Measurements from ENCODE around the gene IFRD1.

IFRD1 gene

GRCh38 chr7:112487457-112488263, 37.4 kb downstream of the IFRD1 start:
- DNase-seq (ENCODE audit: low spot score) = no peak

- no peak for DNase-seq (ENCODE audit: low spot score)
Measured at GRCh38 chr7:112488264-112488552, 37.9 kb downstream of the IFRD1 start.

GRCh38 chr7:112492186-112492585, 41.9 kb downstream of the IFRD1 start:
- no peak for DNase-seq (ENCODE audit: low spot score)

GRCh38 chr7:112494656-112495055, 44.4 kb downstream of the IFRD1 start:
- DNase-seq (ENCODE audit: low spot score) = no peak

GRCh38 chr7:112495156-112495788, 45.0 kb downstream of the IFRD1 start:
- DNase-seq (ENCODE audit: low spot score) = no peak

- no peak for DNase-seq (ENCODE audit: low spot score)
Measured at GRCh38 chr7:112495810-112496462, 45.7 kb downstream of the IFRD1 start.

- no peak for DNase-seq (ENCODE audit: low spot score)
Measured at GRCh38 chr7:112497481-112497880, 47.2 kb downstream of the IFRD1 start.

GRCh38 chr7:112500619-112501018, 50.4 kb downstream of the IFRD1 start:
- no peak for DNase-seq (ENCODE audit: low spot score)

- no peak for DNase-seq (ENCODE audit: low spot score)
Measured at GRCh38 chr7:112501801-112502503, 51.7 kb downstream of the IFRD1 start.

GRCh38 chr7:112502700-112503099, 52.4 kb downstream of the IFRD1 start:
- DNase-seq (ENCODE audit: low spot score) = no peak

GRCh38 chr7:112503361-112503972, 53.2 kb downstream of the IFRD1 start:
- DNase-seq (ENCODE audit: low spot score) = no peak

- DNase-seq (ENCODE audit: low spot score) = no peak
Measured at GRCh38 chr7:112504093-112504695, 53.9 kb downstream of the IFRD1 start.

- no peak for DNase-seq (ENCODE audit: low spot score)
Measured at GRCh38 chr7:112505495-112505894, 55.2 kb downstream of the IFRD1 start.

GRCh38 chr7:112508404-112508803, 58.1 kb downstream of the IFRD1 start:
- no peak for DNase-seq (ENCODE audit: low spot score)

- no peak for DNase-seq (ENCODE audit: low spot score)
Measured at GRCh38 chr7:112509402-112509801, 59.1 kb downstream of the IFRD1 start.

GRCh38 chr7:112510001-112510742, 59.9 kb downstream of the IFRD1 start:
- DNase-seq (ENCODE audit: low spot score) = no peak

GRCh38 chr7:112510743-112511110, 60.5 kb downstream of the IFRD1 start:
- no peak for DNase-seq (ENCODE audit: low spot score)

GRCh38 chr7:112511451-112512202, 61.4 kb downstream of the IFRD1 start:
- DNase-seq (ENCODE audit: low spot score) = no peak

- DNase-seq (ENCODE audit: low spot score) = no peak
Measured at GRCh38 chr7:112512451-112513210, 62.4 kb downstream of the IFRD1 start.

GRCh38 chr7:112515989-112516388, 65.7 kb downstream of the IFRD1 start:
- DNase-seq (ENCODE audit: low spot score) = no peak

Measured in left forelimb (tissue), 1 donor.